WI38 (cell line): ENCODE measurements around the gene PTPA.

Experiments used
- H3K4me3 ChIP-seq: 2 replicates; pipeline ENCODE4 v1.5.1; 2011; ENCODE audit warnings: low read depth, mild to moderate bottlenecking, control low read depth, low read length
- CTCF ChIP-seq: IDR thresholded peaks from 2 replicates; pipeline ENCODE4 v1.5.1; 2012; ENCODE audit warnings: low read depth, mild to moderate bottlenecking, control low read depth, low read length

PTPA gene

GRCh38 chr9:129135476-129135875 lies 24.3 kb downstream of the PTPA start:
- H3K4me3 ChIP-seq: no peak overlapping the region

DNA sequence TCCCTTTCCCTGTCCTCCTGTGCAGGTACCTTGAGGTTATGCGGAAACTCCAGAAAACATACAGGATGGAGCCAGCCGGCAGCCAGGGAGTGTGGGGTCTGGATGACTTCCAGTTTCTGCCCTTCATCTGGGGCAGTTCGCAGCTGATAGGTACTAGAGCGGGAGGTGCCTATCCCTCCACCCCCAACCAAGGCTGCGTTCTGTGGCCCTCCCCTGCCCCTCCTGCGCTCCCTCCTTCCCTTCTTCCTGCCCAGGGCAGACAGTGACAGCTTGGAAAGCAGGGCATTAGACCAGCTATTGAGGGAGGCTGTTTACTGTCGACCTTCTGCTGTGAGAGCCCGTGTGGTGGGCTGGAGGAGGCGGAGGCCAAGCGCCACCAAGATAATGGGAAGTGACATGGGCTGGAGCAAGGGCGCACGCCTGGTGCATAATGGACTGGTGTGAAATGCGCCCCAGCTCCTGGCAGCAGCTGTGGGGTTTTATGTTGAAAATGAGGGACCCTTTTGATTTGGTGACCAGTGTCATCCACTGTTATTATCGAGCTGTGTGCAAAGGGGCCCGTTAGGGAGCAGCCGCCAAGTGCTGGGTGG lies 25.3 kb downstream of the PTPA start:
- H3K4me3 ChIP-seq: no peak overlapping the region
- TF ChIP-seq CTCF: no peak

More at GRCh38 chr9:129135476-129135875, 24.3 kb downstream of the PTPA start:
- TF ChIP-seq CTCF: no peak

DNA sequence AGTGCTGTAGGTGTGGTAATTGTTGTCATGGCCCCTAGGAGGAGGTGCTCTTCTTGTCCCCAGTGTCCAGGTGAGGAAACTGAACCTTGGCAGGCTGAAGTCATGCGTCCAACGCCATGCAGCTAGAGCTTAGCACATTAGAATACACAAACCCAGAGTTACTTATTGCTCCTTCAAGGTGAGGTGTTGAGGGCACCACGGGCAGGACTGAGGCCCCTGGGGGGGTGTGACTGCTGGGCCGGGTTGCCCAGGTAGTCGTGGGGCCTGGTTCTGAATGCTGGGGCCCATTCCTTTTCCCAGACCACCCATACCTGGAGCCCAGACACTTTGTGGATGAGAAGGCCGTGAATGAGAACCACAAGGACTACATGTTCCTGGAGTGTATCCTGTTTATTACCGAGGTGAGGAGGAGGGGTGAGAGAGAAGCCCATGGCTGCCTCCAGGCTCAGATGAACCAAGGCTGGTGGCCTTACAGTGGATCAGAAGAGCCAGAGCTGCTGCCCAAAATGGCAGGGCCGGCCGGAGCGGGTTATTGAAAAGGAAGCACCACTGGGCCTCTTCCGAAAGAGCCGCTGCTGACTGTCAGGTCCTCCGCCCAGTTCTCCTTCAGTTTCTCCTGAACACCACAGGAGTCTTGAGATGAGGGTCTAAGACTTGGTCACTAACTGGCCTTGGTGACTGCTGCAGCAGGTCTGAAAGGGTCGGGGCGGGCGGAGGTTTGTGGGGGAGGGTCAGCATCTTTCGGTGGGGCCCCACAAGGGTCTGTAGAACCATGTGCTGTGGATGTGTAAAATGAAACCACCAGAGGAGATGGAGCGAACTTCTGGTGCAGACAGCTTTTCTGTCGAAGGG lies 26.3 kb downstream of the PTPA start:
- H3K4me3 ChIP-seq: no peak overlapping the region
- TF ChIP-seq CTCF: no peak

DNA sequence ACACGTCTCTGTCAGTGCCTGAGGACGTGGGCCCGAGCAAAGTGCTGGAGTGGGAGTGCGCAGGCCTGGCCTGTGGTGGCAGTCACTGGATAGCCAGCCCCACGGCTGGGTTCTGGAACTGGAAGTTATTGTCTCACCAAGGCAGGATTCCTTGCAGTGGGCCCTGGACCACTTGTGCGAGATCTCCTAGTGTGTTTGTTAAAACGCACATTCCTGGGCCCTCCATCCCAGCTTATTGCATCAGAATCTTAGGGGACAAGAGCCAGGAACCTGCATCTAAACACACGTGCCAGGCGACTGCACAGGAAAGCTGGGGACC lies 26.9 kb downstream of the PTPA start:
- no peak for TF ChIP-seq CTCF
- no peak overlapping the region for H3K4me3 ChIP-seq

DNA sequence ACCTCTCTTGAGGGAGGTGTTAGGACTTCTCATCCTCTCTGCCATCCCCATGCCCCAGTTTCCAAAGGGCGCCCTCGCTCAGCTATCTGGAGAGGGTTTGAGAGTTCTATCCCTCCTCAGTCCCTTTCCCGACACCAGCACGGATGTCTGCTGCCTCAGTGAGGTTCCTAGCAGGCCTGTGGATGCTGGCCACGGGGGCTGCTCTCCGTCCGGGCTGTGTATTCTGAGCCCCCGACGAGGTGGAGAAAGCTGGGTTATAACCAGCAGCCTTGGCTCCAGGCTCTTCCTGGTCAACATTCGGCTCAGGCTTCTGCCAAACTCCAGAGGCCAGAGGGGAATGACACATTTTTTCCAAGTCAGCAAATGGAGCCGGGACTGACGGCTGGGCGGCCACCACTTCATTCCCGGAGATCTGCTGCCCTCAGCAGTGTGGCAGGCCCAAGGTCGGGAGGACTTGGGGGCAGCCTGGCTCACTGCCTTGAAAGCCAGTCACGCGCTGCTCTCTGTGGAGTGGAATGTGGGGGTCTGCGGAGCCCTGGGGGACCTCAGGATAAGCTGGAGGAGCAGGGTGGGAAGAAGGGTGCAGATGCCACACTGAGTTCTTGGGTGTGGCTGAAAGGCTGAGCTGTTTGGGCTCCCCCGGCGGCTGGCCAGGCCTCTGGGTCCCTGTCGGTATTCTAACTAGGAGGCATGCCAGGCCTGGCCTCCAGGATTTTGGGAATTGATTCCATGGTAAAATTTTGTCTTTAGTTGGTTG lies 27.4 kb downstream of the PTPA start:
- no peak for TF ChIP-seq CTCF
- H3K4me3 ChIP-seq: no peak overlapping the region

DNA sequence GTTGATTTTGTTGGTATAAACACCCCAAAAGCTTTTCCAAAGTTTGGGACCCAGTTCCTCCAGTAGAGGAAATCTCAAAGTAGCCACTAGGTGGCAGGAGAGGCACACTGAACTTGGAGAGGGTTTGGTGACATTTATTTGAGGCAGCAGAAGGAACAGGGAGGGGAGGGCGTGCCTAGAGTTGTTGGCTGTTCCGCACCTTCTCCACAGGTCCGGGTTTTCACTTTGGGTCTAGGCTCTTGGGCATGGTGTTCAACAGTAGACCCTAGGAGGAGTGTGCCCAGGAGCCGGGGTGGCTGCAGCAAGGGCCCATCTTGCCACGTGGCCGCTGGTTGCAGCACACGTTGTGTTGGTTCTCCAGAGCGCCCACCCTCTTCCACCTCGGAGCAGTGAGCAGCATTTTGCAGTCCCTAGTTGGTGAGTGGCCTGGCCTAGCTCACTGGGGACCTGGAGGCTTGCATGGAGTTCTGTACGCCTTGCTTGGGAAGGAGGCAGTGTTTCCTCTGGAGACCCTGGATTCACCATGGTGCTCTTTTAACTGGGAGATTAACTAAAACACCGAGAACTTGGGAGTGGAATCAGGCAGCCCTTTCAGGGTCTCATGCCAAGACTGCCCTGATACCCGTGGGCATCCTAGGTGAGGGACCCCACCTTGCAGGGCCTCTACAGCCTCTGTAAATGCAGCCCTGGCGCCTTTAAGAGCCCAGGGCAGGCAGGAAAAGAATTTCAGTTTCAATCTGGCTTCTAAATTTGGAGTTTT lies 28.2 kb downstream of the PTPA start:
- peak overlapping the region; percentile 40 for H3K4me3 ChIP-seq
- peak; percentile 79 for TF ChIP-seq CTCF
